IMR-90 (cell line): ENCODE measurements around the gene ZNF765. TPM values are rescaled to one million over a fixed set of nuclear protein-coding genes. Genes with fewer than 3 reads are reported as not detected.

Experiments
- ATAC-seq: fragments of 200-7000 bp; cut with Tn5 transposase; 2 replicates; pipeline ENCODE4 v1.9.1; 2020; ENCODE audit warnings: low read depth, mild to moderate bottlenecking, moderate library complexity
- BruUV-seq: library from RNA; stranded (reverse); fragments of 400-500 nt; replicated peaks from 2 replicates; lab custom pipeline; 2021; lab: Mats Ljungman, UMichigan
- CTCF ChIA-PET: fragments of 300-600 bp; formaldehyde crosslinking; extraction: SDS; loops from one replicate; lab custom pipeline; 2021; ENCODE audit warnings: antibody characterized with exemption; lab: Yijun Ruan, JAX
- POLR2A ChIA-PET: fragments of 300-600 bp; sonication (Branson Sonifier 250); formaldehyde crosslinking; loops from one replicate; lab custom pipeline; 2022; ENCODE audit warnings: antibody characterized with exemption; ENCODE audit not compliant: unreplicated experiment; lab: Charles Lee
- DNase-seq: peaks from one replicate; pipeline ENCODE4 v3.0.0; 2013
- H2AFZ ChIP-seq: replicated peaks from 2 replicates; pipeline ENCODE3; 2013; ENCODE audit warnings: low read length, mild to moderate bottlenecking; ENCODE audit not compliant: poor library complexity
- H2AK5ac ChIP-seq: 2 replicates; pipeline ENCODE4 v1.6.1; 2013; ENCODE audit warnings: low read depth, low read length, inconsistent platforms
- H2AK9ac ChIP-seq: replicated peaks from 2 replicates; pipeline ENCODE3; 2013; ENCODE audit warnings: mild to moderate bottlenecking, low read depth, low read length, moderate library complexity; ENCODE audit not compliant: poor library complexity
- H2BK120ac ChIP-seq: 2 replicates; pipeline ENCODE4 v1.6.1; 2013; ENCODE audit warnings: low read depth, low read length, inconsistent platforms
- H2BK15ac ChIP-seq: 3 replicates; pipeline ENCODE4 v1.6.1; 2013; ENCODE audit warnings: low read depth, low read length, inconsistent platforms
- H2BK20ac ChIP-seq: 2 replicates; pipeline ENCODE4 v1.6.1; 2013; ENCODE audit warnings: low read depth, mild to moderate bottlenecking, inconsistent platforms, low read length, moderate library complexity
- H2BK5ac ChIP-seq: 2 replicates; pipeline ENCODE4 v1.6.1; 2013; ENCODE audit warnings: mild to moderate bottlenecking, low read depth, low read length, inconsistent platforms; ENCODE audit not compliant: poor library complexity, severe bottlenecking
- H3K14ac ChIP-seq: replicated peaks from 2 replicates; pipeline ENCODE4 v1.6.1; 2013; ENCODE audit warnings: low read depth, low read length, inconsistent platforms
- H3K18ac ChIP-seq: 2 replicates; pipeline ENCODE4 v1.6.1; 2013; ENCODE audit warnings: low read depth, low read length, control low read depth
- H3K23ac ChIP-seq: 2 replicates; pipeline ENCODE4 v1.6.1; 2013; ENCODE audit warnings: low read depth, low read length, inconsistent platforms
- H3K27ac ChIP-seq: 2 replicates; pipeline ENCODE4 v1.5.1; 2013; ENCODE audit warnings: mild to moderate bottlenecking, control low read depth, low read length; ENCODE audit not compliant: insufficient read depth
- H3K27me3 ChIP-seq: 2 replicates; pipeline ENCODE4 v1.6.1; 2013; ENCODE audit warnings: low read length; ENCODE audit not compliant: control insufficient read depth, insufficient read depth
- H3K36me3 ChIP-seq: 2 replicates; pipeline ENCODE4 v1.6.1; 2013; ENCODE audit warnings: low read length, mixed read lengths; ENCODE audit not compliant: control insufficient read depth, insufficient read depth
- H3K4ac ChIP-seq: 2 replicates; pipeline ENCODE4 v1.6.1; 2013; ENCODE audit warnings: low read depth, low read length, inconsistent platforms
- H3K4me1 ChIP-seq: 2 replicates; pipeline ENCODE4 v1.6.1; 2013; ENCODE audit warnings: low read length, mixed read lengths; ENCODE audit not compliant: control insufficient read depth, insufficient read depth
- H3K4me2 ChIP-seq: 2 replicates; pipeline ENCODE4 v1.6.1; 2013; ENCODE audit warnings: low read depth, mild to moderate bottlenecking, control low read depth, low read length, moderate library complexity
- H3K4me3 ChIP-seq: 2 replicates; pipeline ENCODE4 v1.5.1; 2013; ENCODE audit warnings: low read depth, mild to moderate bottlenecking, control low read depth, low read length, moderate library complexity; ENCODE audit not compliant: insufficient read depth
- H3K56ac ChIP-seq: 2 replicates; pipeline ENCODE4 v1.6.1; 2013; ENCODE audit warnings: low read length, inconsistent platforms; ENCODE audit not compliant: insufficient read depth; ENCODE audit errors: extremely low read depth
- H3K79me1 ChIP-seq, 2 experiments: 2 replicates each; pipeline ENCODE4 v1.6.1; 2013; ENCODE audit warnings: low read length in 2 of 2, inconsistent platforms in 1 of 2, low read depth in 1 of 2
- H3K9ac ChIP-seq: 2 replicates; pipeline ENCODE4 v1.6.1; 2013; ENCODE audit warnings: low read depth, low read length, control low read depth
- H3K9me1 ChIP-seq: 2 replicates; pipeline ENCODE4 v1.6.1; 2013; ENCODE audit warnings: low read length, inconsistent platforms; ENCODE audit not compliant: insufficient read depth
- H3K9me3 ChIP-seq: 2 replicates; pipeline ENCODE4 v1.6.1; 2013; ENCODE audit warnings: low read length; ENCODE audit not compliant: control insufficient read depth, insufficient read depth
- H4K20me1 ChIP-seq: 2 replicates; pipeline ENCODE4 v1.6.1; 2013; ENCODE audit warnings: low read length, inconsistent platforms; ENCODE audit not compliant: insufficient read depth
- H4K5ac ChIP-seq: 2 replicates; pipeline ENCODE4 v1.6.1; 2013; ENCODE audit warnings: mild to moderate bottlenecking, low read depth, low read length, control low read depth
- H4K8ac ChIP-seq, 2 experiments: 2 replicates each; pipeline ENCODE4 v1.6.1; 2013; ENCODE audit warnings: low read depth in 2 of 2, low read length in 2 of 2, control low read depth in 1 of 2, inconsistent platforms in 1 of 2
- H4K91ac ChIP-seq: 2 replicates; pipeline ENCODE4 v1.6.1; 2013; ENCODE audit warnings: low read depth, low read length, inconsistent platforms; ENCODE audit not compliant: insufficient read depth
- BHLHE40 ChIP-seq: fragments of 150-350 bp; IDR thresholded peaks from 2 replicates; pipeline ENCODE4 v1.6.1; 2016; ENCODE audit warnings: mild to moderate bottlenecking, low read depth, low read length
- CEBPB ChIP-seq: IDR thresholded peaks from 2 replicates; pipeline ENCODE4 v1.6.1; 2012; ENCODE audit warnings: low read depth, low read length, improper control_type of control experiment
- FOS ChIP-seq: fragments of 150-350 bp; IDR thresholded peaks from 2 replicates; pipeline ENCODE4 v1.6.1; 2016; ENCODE audit warnings: low read depth, low read length
- MAFK ChIP-seq: IDR thresholded peaks from 2 replicates; pipeline ENCODE4 v1.6.1; 2012; ENCODE audit warnings: low read depth, low read length, improper control_type of control experiment
- MAZ ChIP-seq: IDR thresholded peaks from 2 replicates; pipeline ENCODE4 v1.6.1; 2012; ENCODE audit warnings: low read depth, mild to moderate bottlenecking, low read length, improper control_type of control experiment, moderate library complexity, borderline replicate concordance
- MXI1 ChIP-seq: IDR thresholded peaks from 2 replicates; pipeline ENCODE4 v1.6.1; 2012; ENCODE audit warnings: low read depth, mild to moderate bottlenecking, low read length, moderate library complexity, borderline replicate concordance
- NFE2L2 ChIP-seq: fragments of 150-350 bp; IDR thresholded peaks from 2 replicates; pipeline ENCODE4 v1.6.1; 2016; ENCODE audit warnings: low read depth, mild to moderate bottlenecking, low read length
- POLR2A ChIP-seq: IDR thresholded peaks from 2 replicates; pipeline ENCODE4 v1.6.1; 2012; ENCODE audit warnings: mild to moderate bottlenecking, low read depth, low read length
- RFX5 ChIP-seq: IDR thresholded peaks from 2 replicates; pipeline ENCODE4 v1.8.0; 2012; ENCODE audit warnings: low read depth, mild to moderate bottlenecking, low read length, moderate library complexity
- SMC3 ChIP-seq: fragments of 150-350 bp; IDR thresholded peaks from 2 replicates; pipeline ENCODE4 v1.6.1; 2016; ENCODE audit warnings: low read depth, mild to moderate bottlenecking, antibody characterized with exemption, low read length, moderate library complexity
- WGBS, 2 experiments: methylation state at CpG; one replicate each; pipeline versions ENCODE4 v1.1.5 to v1.1.7; 2013; ENCODE audit warnings: missing lambda C conversion rate in 2 of 2; ENCODE audit not compliant: insufficient read length in 1 of 2; ENCODE audit errors: extremely low coverage in 2 of 2; 5-methylcytosine and 5-hydroxymethylcytosine counted together
- dilution Hi-C: fragments of 300-500 bp; cut with HindIII; formaldehyde crosslinking; loops from one replicate; pipeline ENCODE4 v1.14.3; 2018; ENCODE audit warnings: low sequenced_read_pairs; ENCODE audit not compliant: unreplicated experiment
- in situ Hi-C: fragments of 300-500 bp; cut with MboI; formaldehyde crosslinking; loops from 3 replicates; pipeline ENCODE4 v1.14.3; 2019; ENCODE audit warnings: low sequenced_read_pairs, inconsistent platforms, mixed read lengths
- intact Hi-C: fragments of 100-400 bp; cut with micrococcal nuclease; formaldehyde crosslinking; loops from 2 replicates; pipeline ENCODE4 v1.10.0; 2022
- polyA plus RNA-seq, 3 experiments: library from polyadenylated mRNA; depleted of rRNA; stranded (reverse); fragments of >200 nt; gene quantifications; 2 replicates each; pipeline ENCODE4 v1.2.3, GENCODE V29; 2012; ENCODE audit warnings: low replicate concordance in 1 of 3
- total RNA-seq: library from RNA; depleted of rRNA; stranded (reverse); fragments of >200 nt; gene quantifications from 2 replicates; pipeline ENCODE4 v1.2.3, GENCODE V29; 2012
- TF ChIP-seq, protein P1 (sequence below): fragments of 150-350 bp; IDR thresholded peaks from 2 replicates; pipeline ENCODE4 v1.6.1; 2017; ENCODE audit warnings: mild to moderate bottlenecking, antibody characterized with exemption, low read length, low read depth
- TF ChIP-seq, protein P2 (sequence below): fragments of 150-350 bp; IDR thresholded peaks from 2 replicates; pipeline ENCODE4 v1.6.1; 2016; ENCODE audit warnings: low read depth, mild to moderate bottlenecking, low read length, moderate library complexity, borderline replicate concordance

ZNF765 gene
- total and polyA plus RNA-seq, 2 of the 4 experiments (the other 2 are of a cell fraction): 2.3 to 18.1 TPM

DNA sequence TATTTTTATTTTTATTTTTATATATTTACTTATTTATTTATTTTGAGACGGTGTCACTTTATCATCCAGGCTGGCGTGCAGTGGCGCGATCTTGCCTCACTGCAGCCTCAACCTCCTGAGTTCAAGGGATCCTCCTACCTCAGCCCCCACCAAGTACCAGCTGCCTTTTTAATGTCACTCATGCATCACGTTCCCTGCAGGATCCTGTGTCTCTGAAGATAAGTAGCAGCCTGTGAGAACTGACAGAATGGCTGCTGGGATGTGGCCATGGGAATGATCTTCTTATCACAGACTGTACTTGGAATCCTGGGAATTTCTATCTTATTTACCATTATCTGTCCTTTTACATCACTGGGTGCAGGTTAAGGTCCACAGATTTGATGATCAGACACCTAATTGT, 27.6 kb downstream of the ZNF765 start:
- CTCF ChIA-PET: no interaction called here
- no peak overlapping the region for H3K56ac ChIP-seq
- H3K9ac ChIP-seq: no peak overlapping the region
- no peak overlapping the region for H3K27ac ChIP-seq
- H4K20me1 ChIP-seq: no peaks in the 10 kb centered on the region
- no peak for ATAC-seq
- TF ChIP-seq, protein P1, sequence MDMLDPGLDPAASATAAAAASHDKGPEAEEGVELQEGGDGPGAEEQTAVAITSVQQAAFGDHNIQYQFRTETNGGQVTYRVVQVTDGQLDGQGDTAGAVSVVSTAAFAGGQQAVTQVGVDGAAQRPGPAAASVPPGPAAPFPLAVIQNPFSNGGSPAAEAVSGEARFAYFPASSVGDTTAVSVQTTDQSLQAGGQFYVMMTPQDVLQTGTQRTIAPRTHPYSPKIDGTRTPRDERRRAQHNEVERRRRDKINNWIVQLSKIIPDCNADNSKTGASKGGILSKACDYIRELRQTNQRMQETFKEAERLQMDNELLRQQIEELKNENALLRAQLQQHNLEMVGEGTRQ: no peak
- TF ChIP-seq FOS: no peak
- no peak for TF ChIP-seq SMC3
- no peak for TF ChIP-seq MAZ
- no peak for TF ChIP-seq RFX5
- TF ChIP-seq NFE2L2: no peak
- no peak for TF ChIP-seq POLR2A
- TF ChIP-seq, protein P2, sequence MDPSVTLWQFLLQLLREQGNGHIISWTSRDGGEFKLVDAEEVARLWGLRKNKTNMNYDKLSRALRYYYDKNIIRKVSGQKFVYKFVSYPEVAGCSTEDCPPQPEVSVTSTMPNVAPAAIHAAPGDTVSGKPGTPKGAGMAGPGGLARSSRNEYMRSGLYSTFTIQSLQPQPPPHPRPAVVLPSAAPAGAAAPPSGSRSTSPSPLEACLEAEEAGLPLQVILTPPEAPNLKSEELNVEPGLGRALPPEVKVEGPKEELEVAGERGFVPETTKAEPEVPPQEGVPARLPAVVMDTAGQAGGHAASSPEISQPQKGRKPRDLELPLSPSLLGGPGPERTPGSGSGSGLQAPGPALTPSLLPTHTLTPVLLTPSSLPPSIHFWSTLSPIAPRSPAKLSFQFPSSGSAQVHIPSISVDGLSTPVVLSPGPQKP: no peak
- no peak for TF ChIP-seq CEBPB
- TF ChIP-seq MAFK: no peak
- no peak for TF ChIP-seq BHLHE40
- no peak for TF ChIP-seq MXI1
- POLR2A ChIA-PET: no interaction called here
- dilution Hi-C loops (no loop called here), intact Hi-C loops (loop anchor here (10.0 kb wide), 1 partner anchor 228 kb away; the partner anchor contains the start of gene ZNF665), in situ Hi-C loops (no loop called here)
- H3K9me3 ChIP-seq: no peaks in the 10 kb centered on the region
- no peak overlapping the region for H3K4ac ChIP-seq
- no peak overlapping the region for H2BK20ac ChIP-seq
- no peaks in the 10 kb centered on the region for H3K4me1 ChIP-seq
- no CpG with 5 or more reads among the region's 5 CpGs for WGBS, 2 experiments
- H2AK9ac ChIP-seq: no peak overlapping the region
- H3K18ac ChIP-seq: no peak overlapping the region
- H2BK120ac ChIP-seq: no peak overlapping the region
- no peaks in the 10 kb centered on the region for H3K27me3 ChIP-seq
- no peak overlapping the region for H3K4me2 ChIP-seq
- no TSS peak for BruUV-seq
- no peak overlapping the region for H4K5ac ChIP-seq
- no peaks in the 10 kb centered on the region for H3K36me3 ChIP-seq
- no peaks in the 10 kb centered on the region for H3K79me1 ChIP-seq
- no peak overlapping the region for H2BK15ac ChIP-seq
- H3K9me1 ChIP-seq: no peaks in the 10 kb centered on the region
- no peak overlapping the region for H3K23ac ChIP-seq
- no peak overlapping the region for H4K91ac ChIP-seq
- no peak overlapping the region for H3K14ac ChIP-seq
- no peak overlapping the region for H2AFZ ChIP-seq
- DNase-seq: no peak
- H4K8ac ChIP-seq: no peak overlapping the region
- no peak overlapping the region for H2AK5ac ChIP-seq
- no peak overlapping the region for H2BK5ac ChIP-seq
- no peak overlapping the region for H3K4me3 ChIP-seq
